Small intestine (tissue), 7 donors: ENCODE data around the gene FTO. TPM values are rescaled to one million over a fixed set of nuclear protein-coding genes. Genes with fewer than 3 reads are reported as not detected.

Source experiments
- DNase-seq, 2 donors: peaks; one replicate each; pipeline versions ENCODE4 v3.0.0 to v3.0.0-alpha.2; 2013
- FAIRE-seq: peaks from 2 replicates; lab custom pipeline; 2012; peaks lifted over from hg19 to GRCh38; lab: Jason Lieb, UNC
- H3K27ac ChIP-seq, 3 donors: one replicate each; pipeline ENCODE4 v1.5.1; 2013; ENCODE audit warnings: low read length in 2 of 3, mild to moderate bottlenecking in 2 of 3, control low read depth in 1 of 3, inconsistent platforms in 1 of 3, low read depth in 1 of 3, moderate library complexity in 1 of 3
- H3K27me3 ChIP-seq, 3 donors: one replicate each; pipeline ENCODE4 v1.6.1; 2013; ENCODE audit warnings: low read length in 3 of 3, inconsistent platforms in 1 of 3; ENCODE audit not compliant: control insufficient read depth in 3 of 3, insufficient read depth in 3 of 3
- H3K36me3 ChIP-seq, 3 donors: one replicate each; pipeline ENCODE4 v1.6.1; 2013; ENCODE audit warnings: low read length in 3 of 3, inconsistent platforms in 1 of 3, low read depth in 1 of 3, mild to moderate bottlenecking in 1 of 3, moderate library complexity in 1 of 3; ENCODE audit not compliant: control insufficient read depth in 3 of 3, insufficient read depth in 2 of 3
- H3K4me1 ChIP-seq, 3 donors: one replicate each; pipeline ENCODE4 v1.6.1; 2013; ENCODE audit warnings: low read length in 2 of 3, inconsistent platforms in 1 of 3, low read depth in 1 of 3, mild to moderate bottlenecking in 1 of 3, moderate library complexity in 1 of 3; ENCODE audit not compliant: control insufficient read depth in 3 of 3, insufficient read depth in 2 of 3
- H3K4me3 ChIP-seq, 3 donors: one replicate each; pipeline ENCODE4 v1.5.1; 2013; ENCODE audit warnings: low read length in 3 of 3, control low read depth in 1 of 3, inconsistent platforms in 1 of 3, low read depth in 1 of 3, mild to moderate bottlenecking in 1 of 3, moderate library complexity in 1 of 3
- H3K9me3 ChIP-seq, 2 donors: one replicate each; pipeline ENCODE4 v1.6.1; 2013; ENCODE audit warnings: low read depth in 1 of 2, low read length in 1 of 2; ENCODE audit not compliant: control insufficient read depth in 2 of 2, insufficient read depth in 1 of 2
- WGBS, 3 donors: extraction: QIAGEN DNeasy Blood & Tissue Kit; methylation state at CpG; one replicate each; pipeline ENCODE4 v1.1.7; 2013; 5-methylcytosine and 5-hydroxymethylcytosine counted together
- polyA plus RNA-seq, 4 donors: library from polyadenylated mRNA; stranded (reverse) in 3 of 4; unstranded in 1 of 4; fragments of 200-250 nt in 3 of 4; fragments of 120-200 nt in 1 of 4; gene quantifications; one replicate each; pipeline versions ENCODE4 v1.2.1 to v1.2.3, GENCODE V29; 2013
- donor health status: healthy with polysubstance abuse.
- donor health status: control.
- donor health status: control.
- donor health status: Bipolar disorder and iron deficiency.
- donor health status: healthy.

Gene FTO
- polyA plus RNA-seq, 4 donors: 5.4 to 36.8 (median 12.2) TPM

DNA sequence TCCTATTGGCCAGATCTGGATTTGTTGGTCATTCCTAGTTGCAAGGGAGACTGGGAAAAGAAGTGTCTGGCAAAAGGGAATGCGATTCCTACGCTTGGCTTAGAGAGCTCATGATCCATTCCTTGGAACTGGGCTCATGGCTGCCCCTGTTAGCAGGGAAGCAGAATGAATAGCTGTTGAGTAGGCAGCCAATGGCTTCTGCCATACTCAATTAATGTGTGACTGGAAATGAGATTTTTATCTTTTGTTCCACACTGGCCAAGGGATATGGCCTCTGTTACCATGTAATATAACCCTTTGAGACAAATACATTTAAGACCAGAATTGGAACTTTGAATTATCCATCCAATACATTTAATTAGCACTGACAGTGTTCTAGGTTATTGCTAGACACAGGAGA lies 31.0 kb downstream of the FTO start:
- no peak overlapping the region for H3K4me3 ChIP-seq
- H3K36me3 ChIP-seq: no peaks in the 10 kb centered on the region
- DNase-seq: no peak
- H3K4me1 ChIP-seq: peaks cover 0 to 3% (median 0%) of the 10 kb centered on the region in 3 donors
- 90 to 100% (median 97%) methylated on average over 2 of the region's 2 CpGs for WGBS, 3 donors
- no peak for FAIRE-seq
- H3K27me3 ChIP-seq: no peaks in the 10 kb centered on the region
- no peaks in the 10 kb centered on the region for H3K9me3 ChIP-seq
- no peak overlapping the region for H3K27ac ChIP-seq

DNA sequence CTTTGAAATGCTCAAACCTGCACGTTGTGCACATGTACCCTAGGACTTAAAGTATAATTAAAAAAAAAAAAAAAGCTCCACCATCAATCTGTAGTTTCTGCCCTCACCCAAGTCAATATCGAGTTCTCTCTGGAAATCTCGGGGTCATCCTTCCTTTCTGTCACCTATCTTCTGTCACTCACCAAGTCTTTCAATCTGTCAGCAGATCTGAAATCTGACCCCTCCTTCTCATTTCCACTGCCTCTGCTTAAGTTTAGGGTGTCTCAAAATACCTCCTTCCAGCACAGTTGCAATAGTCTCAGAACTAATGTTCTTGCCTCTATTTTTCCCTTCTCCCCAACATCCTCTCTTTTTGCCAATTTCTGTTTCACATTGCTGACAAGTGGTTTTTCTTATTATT lies 32.3 kb downstream of the FTO start:
- 87 to 89% (median 88%) methylated on average over 3 of the region's 3 CpGs for WGBS, 3 donors
- FAIRE-seq (no peak), DNase-seq (no peak)
- H3K4me3 ChIP-seq: no peak overlapping the region
- no peaks in the 10 kb centered on the region for H3K36me3 ChIP-seq
- H3K27ac ChIP-seq: no peak overlapping the region
- H3K27me3 ChIP-seq: no peaks in the 10 kb centered on the region
- no peaks in the 10 kb centered on the region for H3K9me3 ChIP-seq
- peaks cover 0 to 3% (median 0%) of the 10 kb centered on the region in 3 donors for H3K4me1 ChIP-seq

DNA sequence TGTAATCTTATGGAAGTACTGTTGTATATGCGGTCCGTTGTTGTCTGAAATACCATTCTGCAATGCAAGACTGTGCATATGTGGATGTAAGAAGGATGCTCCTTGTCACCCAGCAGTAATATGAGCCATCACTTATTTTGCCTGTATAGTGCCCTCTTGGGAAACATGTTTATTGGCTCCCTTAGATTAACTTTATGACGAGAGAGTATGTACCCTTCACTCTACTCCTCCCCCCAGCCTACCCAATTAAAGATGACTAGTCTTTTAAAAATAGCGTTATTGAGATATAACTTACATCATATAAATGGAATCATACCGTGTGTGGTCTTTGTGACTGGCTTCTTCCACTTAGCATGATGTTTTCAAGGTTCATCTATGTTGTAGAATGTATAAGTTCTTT lies 33.6 kb downstream of the FTO start:
- no peaks in the 10 kb centered on the region for H3K27me3 ChIP-seq
- H3K4me1 ChIP-seq: peaks cover 0 to 2% (median 0%) of the 10 kb centered on the region in 3 donors
- no peak for FAIRE-seq
- no peak for DNase-seq
- 85 to 91% (median 90%) methylated on average over 5 of the region's 5 CpGs for WGBS, 3 donors
- H3K4me3 ChIP-seq: no peak overlapping the region
- no peaks in the 10 kb centered on the region for H3K36me3 ChIP-seq
- H3K9me3 ChIP-seq: no peaks in the 10 kb centered on the region
- no peak overlapping the region for H3K27ac ChIP-seq

DNA sequence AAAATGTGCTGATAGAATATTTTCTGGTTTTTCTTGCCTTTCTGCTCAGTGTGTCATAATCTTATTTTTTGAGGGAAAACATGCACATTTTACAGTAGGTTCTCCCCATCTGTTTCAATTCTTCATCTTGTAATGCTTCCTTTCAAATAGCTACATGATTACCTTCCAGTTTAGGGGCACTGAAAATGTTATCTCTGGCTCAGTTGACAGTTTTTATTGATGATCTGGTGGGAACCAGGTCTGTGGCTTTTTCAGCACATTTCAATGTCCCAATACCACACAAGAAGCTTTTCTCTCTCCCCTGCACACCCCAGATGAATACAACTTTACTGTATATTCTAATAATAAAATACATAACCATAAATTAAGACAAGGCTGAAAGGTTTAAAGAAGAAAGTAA lies 36.5 kb downstream of the FTO start:
- no peak overlapping the region for H3K4me3 ChIP-seq
- FAIRE-seq: no peak

DNA sequence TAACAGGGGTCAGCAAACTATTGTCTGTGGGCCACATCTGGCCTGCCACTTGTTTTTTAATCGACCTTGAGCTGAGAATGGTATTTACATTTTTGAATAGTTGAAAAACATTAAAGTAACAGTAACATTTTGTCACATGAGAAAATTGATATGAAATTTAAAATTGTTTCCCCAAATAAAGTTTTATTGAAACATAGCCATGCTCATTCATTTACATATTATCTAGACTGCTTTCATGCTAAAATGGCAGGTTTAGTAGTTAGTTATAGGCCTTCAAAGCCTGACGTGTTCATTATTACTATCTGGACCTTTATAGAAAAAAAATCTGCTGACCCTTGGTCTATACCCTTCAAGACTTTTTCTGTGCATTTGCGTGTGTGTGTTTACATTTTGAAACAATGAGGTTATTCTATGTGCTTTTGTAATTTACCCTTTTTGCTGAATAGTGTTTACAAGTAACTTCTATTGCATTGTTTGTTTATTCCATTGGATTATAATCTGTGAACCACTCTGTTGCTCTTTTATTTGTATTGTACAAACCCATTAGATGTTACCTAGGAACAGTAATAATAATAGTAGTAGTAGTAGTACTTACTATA lies 37.1 kb downstream of the FTO start:
- DNase-seq (no peak), FAIRE-seq (no peak)
- Histone ChIP-seq H3K36me3 (no peaks in the 10 kb centered on the region), H3K4me1 (peaks cover 0 to 4% (median 0%) of the 10 kb centered on the region in 3 donors), H3K9me3 (no peaks in the 10 kb centered on the region), H3K27ac (no peak overlapping the region), H3K4me3 (no peak overlapping the region), H3K27me3 (no peaks in the 10 kb centered on the region)
- 68 to 78% (median 72%) methylated on average over 3 of the region's 3 CpGs for WGBS, 3 donors

More for the DNA sequence above, 36.5 kb downstream of the FTO start:
- H3K4me1 ChIP-seq: peaks cover 0 to 4% (median 0%) of the 10 kb centered on the region in 3 donors
- H3K27me3 ChIP-seq: no peaks in the 10 kb centered on the region
- no peaks in the 10 kb centered on the region for H3K9me3 ChIP-seq
- DNase-seq: no peak
- no peaks in the 10 kb centered on the region for H3K36me3 ChIP-seq
- H3K27ac ChIP-seq: no peak overlapping the region

DNA sequence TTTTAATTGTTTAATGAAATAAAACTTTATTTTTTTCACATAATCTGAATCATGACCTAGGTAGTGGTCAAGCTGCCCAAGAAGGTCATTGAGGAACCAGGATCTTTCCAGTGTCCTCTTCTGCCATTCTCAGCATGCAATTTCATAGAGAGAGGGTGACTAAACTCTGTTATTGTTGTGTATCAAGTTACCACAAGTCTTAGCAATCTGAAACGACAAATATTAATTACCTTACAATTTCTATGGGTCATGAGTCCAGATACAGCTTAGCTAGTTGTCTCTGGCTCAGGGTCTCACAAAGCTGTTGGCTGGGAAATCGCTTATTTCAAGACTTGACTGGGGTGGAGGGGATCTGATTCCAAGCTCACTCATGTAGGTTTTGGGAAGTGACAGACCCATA lies 37.6 kb downstream of the FTO start:
- DNase-seq (no peak), FAIRE-seq (no peak)
- H3K36me3 ChIP-seq: no peaks in the 10 kb centered on the region
- H3K4me3 ChIP-seq: no peak overlapping the region
- H3K27ac ChIP-seq: no peak overlapping the region
- no peaks in the 10 kb centered on the region for H3K27me3 ChIP-seq
- peaks cover 0 to 4% (median 0%) of the 10 kb centered on the region in 3 donors for H3K4me1 ChIP-seq
- H3K9me3 ChIP-seq: no peaks in the 10 kb centered on the region
- 70 to 83% (median 79%) methylated on average over 2 of the region's 2 CpGs for WGBS, 3 donors

DNA sequence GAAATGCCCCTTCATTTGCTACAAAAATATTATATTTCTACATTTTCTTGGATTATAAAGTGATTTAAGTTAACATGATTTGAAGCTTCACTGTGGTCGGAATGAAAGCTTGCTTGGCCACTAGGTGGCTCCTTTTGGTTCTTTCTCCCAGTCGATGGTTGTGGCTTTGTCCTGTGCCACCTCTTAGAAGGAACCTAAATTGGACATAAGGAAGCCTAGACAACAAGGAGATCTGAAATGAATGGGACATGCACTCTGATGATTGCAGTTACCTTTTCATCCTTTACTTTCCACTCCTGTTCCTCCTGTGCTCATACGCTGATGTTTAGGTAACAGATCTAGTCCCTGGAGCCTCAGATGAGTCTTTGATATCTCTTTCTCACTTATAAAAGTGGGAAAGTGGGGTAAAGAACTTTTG lies 39.2 kb downstream of the FTO start:
- WGBS, 3 donors: 45 to 63% (median 47%) methylated on average over 3 of the region's 3 CpGs
- no peak overlapping the region for H3K4me3 ChIP-seq
- peaks cover 0 to 4% (median 0%) of the 10 kb centered on the region in 3 donors for H3K4me1 ChIP-seq
- no peaks in the 10 kb centered on the region for H3K9me3 ChIP-seq
- no peak overlapping the region for H3K27ac ChIP-seq
- no peaks in the 10 kb centered on the region for H3K36me3 ChIP-seq
- DNase-seq (peak; percentile 21 to 43), FAIRE-seq (no peak)
- H3K27me3 ChIP-seq: no peaks in the 10 kb centered on the region

DNA sequence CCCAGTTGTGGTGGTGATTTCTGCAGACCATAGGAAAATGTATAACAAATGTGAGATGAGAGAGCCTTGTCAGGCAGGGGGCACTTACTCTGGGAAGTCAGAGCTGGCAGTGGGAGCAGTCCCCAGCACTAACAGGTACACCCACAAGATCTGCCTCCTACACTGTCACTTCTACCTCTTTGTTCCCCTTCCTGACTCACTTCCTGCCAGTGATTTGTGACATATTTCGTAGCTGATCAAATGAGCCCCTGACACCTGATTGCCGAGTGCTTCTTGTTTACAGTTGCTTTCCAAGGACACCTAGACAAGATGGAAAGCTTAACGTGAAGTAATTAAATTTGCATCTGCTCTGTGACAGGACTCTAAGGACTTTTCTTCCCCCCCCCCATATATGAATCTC lies 40.5 kb downstream of the FTO start:
- H3K9me3 ChIP-seq: no peaks in the 10 kb centered on the region
- FAIRE-seq (no peak), DNase-seq (no peak)
- no peaks in the 10 kb centered on the region for H3K36me3 ChIP-seq
- no peaks in the 10 kb centered on the region for H3K27me3 ChIP-seq
- 28 to 39% (median 36%) methylated on average over 3 of the region's 3 CpGs for whole genome bisulfite sequencing, 3 donors
- H3K4me1 ChIP-seq: peaks cover 0 to 4% (median 0%) of the 10 kb centered on the region in 3 donors
- H3K27ac ChIP-seq: no peak overlapping the region
- no peak overlapping the region for H3K4me3 ChIP-seq

DNA sequence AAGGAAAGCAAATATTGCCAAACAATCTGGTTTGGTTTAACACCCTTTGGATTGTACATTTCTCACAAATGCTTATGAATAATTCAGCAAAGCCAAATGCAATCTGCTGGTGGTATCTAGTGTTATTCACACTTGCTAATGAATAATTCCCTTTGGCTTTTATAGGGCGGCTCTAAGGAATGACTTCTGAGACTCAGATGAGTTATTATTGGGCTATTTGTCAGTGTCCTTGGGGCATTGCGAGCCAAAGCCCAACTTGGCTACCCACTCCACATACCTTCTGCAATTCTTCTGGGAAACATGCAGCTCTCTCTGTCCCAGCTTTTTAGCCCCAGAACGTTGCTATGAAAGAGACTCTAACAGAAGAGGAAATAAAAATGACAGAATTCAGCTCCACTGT lies 41.1 kb downstream of the FTO start:
- no peak for FAIRE-seq
- WGBS, 3 donors: 56 to 59% (median 58%) methylated on average over 3 of the region's 3 CpGs
- H3K27ac ChIP-seq: no peak overlapping the region

More for the DNA sequence above, 41.1 kb downstream of the FTO start:
- Histone ChIP-seq H3K27me3 (no peaks in the 10 kb centered on the region), H3K4me1 (peaks cover 0 to 4% (median 0%) of the 10 kb centered on the region in 3 donors), H3K4me3 (no peak overlapping the region), H3K9me3 (no peaks in the 10 kb centered on the region), H3K36me3 (no peaks in the 10 kb centered on the region)
- DNase-seq: no peak
